GM19468 (cell line): ENCODE data around the gene DLEC1.

Experiments
- ATAC-seq: cut with Tn5 transposase; IDR thresholded peaks from one replicate; pipeline ENCODE4 v1.9.1; 2021; ENCODE audit warnings: mild to moderate bottlenecking, moderate library complexity, moderate number of reproducible peaks; ENCODE audit not compliant: unreplicated experiment; ENCODE audit errors: extremely low read depth

The DLEC1 gene

GRCh38 chr3:38001456-38002081, 37.4 kb upstream of the DLEC1 start:
- no peak for ATAC-seq

GRCh38 chr3:38002291-38002876, 36.6 kb upstream of the DLEC1 start:
- ATAC-seq, result no peak

- no peak for ATAC-seq
Observed at GRCh38 chr3:38002940-38003339, 36.1 kb upstream of the DLEC1 start.

DNA sequence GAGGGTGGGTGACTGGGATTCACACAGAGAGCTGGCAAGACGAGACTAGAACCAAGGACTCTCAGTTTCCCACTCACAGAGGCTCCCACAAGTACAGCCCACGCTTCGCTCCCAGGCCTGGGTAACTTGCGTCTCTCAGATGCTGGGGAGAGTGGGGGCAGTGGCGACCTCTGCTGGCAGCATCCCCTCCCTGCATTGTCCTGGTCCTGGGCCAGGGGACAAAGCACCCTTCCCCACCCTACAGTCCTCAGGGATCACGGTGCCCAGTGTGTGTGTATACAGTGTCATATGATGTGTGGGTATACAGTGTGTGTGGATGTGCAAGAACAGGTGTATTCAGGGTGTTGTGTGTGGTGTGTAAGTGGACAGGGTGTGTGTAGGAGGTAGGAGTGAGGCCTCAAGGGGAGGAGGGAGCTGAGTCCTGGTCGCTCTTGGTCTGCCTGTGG, 35.6 kb upstream of the DLEC1 start:
- ATAC-seq, result no peak

DNA sequence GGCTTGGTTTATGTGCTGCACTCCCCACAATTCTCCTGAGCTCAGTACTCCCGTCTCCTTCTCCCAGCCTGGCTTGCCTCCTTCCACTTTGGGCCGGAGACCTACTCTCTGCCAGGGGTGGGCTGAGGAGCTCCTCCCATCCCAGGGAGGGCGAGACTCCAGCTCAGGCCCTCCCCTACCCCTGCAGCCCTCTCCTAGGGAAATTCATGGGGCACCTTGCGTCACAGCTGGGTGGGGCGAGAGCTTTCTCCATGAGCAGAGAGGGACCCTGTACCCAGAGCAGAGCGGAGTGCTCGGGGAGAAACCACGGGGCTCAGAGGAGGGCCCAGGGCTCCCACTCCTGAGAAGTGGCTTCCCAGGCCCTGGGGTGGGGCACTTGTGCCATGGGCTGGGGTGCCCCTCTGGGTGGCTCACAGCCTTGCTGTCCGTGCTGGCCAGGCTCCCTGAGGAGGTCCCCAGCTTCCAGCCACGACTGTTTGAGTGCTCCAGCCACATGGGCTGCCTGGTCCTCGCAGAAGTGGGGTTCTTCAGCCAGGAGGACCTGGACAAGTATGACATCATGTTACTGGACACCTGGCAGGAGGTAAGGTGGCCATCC, 35.1 kb upstream of the DLEC1 start:
- ATAC-seq, result no peak

- ATAC-seq, result no peak
Observed at GRCh38 chr3:38004415-38005075, 34.5 kb upstream of the DLEC1 start.

GRCh38 chr3:38005076-38006020, 33.7 kb upstream of the DLEC1 start:
- ATAC-seq, result no peak

GRCh38 chr3:38006031-38006430, 33.0 kb upstream of the DLEC1 start:
- ATAC-seq, result no peak

DNA sequence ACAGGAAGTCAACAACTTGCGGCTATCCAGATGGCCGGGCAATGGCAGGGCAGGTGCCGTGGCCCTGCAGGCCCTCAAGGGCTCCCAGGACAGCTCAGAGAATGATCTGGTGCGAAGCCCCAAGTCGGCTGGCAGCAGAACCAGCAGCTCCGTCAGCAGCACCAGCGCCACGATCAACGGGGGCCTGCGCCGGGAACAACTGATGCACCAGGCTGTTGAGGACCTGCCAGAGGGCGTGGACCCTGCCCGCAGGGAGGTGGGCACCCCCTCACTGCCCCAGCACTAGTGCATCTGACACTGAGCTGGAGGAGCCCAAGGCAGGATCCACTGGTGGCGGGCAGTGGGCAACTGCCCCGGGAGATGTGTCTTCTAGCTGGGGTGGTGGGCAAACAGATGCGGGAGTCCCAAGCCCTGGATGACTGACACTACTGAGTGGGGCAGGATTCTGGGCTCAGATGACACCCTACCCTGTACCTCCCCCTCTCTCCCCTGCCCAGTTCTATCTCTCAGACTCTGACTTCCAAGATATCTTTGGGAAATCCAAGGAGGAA, 32.5 kb upstream of the DLEC1 start:
- no peak for ATAC-seq

GRCh38 chr3:38007754-38008090, 31.3 kb upstream of the DLEC1 start:
- ATAC-seq, result no peak

- ATAC-seq, result no peak
Observed at GRCh38 chr3:38008191-38008701, 30.8 kb upstream of the DLEC1 start.

DNA sequence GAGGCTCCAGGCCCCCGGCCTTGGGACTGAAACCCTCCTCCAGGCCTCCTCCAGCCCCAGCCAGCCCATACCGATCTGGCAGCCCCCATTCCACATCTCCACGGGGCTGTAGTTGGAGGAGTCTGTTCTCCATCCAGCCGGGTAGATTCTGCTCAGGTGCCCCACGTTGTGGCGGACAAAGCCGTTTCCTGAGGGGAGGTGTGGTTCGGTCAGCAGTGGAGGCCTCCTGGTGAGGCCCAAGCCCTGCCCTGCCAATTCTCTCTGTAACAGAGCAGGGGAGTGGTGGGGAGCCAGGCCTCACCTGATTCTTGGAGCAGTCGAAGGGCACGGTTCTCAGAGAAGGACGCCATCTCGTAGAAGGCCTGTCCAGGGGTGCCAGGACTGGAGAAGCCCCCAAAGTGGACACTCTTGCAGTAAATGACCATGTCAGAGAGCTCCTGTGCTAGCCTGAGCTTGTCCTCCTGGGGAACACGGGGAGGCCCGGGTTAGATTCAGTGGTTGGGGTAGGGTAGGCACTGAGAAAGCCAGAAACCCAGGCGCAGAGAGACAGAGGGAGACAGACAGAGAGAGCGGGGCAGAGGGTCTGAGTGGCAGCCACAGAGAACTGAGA, 29.9 kb upstream of the DLEC1 start:
- no peak for ATAC-seq

DNA sequence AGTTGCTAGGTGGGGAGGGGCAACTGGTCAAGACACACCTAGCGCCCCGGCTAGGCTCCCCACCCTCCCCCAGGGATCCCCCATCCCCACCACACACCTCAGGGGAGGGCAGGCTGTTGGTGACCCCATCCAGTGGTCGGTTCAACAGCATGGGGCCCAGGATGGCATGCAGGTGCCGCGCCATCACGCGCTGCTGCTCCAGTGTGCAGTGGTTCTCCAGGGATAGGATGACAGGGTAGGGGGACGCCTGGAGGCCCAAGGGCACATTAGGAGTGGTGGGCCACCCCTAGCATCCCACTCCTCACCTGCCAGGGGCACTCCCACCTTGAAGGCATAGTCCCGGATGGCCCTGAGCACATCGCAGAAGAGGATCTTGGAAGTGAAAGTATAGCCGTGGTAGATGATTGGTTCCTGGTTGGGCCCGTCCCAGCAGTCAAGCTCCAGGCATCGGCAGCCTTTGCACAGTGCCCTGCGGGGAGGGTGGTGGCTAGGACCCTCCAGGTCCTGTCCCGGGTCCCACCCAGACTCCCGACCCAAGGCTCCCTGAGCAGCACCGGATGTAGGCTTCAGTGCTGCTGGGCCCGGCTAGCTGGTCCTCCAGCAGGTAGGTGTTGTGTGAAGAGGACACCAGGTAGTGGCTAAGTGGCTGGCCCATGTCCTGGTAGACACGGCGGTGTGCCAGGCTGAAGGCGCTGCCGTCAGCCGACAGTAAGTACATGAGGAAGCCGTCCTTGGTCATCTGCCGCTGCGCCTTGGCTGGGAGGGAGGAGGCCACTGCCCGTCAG, 29.0 kb upstream of the DLEC1 start:
- no peak for ATAC-seq

DNA sequence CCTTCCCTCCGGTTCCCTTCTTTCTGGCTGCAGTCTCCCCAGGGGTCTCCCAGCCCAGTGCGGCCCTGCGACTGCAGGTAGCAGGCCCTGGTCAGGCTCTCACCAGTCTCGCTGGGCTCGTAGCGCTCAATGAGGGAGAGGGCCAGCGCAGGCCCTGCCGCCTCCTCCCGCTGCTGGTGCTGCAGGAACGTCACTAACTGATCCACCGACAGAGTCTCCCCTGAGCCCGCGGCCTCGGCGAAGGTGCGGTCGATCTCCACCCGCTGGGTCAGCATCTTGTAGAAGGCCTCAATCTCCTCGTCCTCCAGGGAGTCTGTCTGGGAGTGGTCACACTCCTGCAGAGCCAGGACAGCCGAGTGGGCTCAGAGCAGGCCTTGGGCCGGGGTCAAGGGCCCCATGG, 27.9 kb upstream of the DLEC1 start:
- ATAC-seq, result no peak

- ATAC-seq, result no peak
Observed at GRCh38 chr3:38015485-38015884, 23.5 kb upstream of the DLEC1 start.

GRCh38 chr3:38015984-38016383, 23.0 kb upstream of the DLEC1 start:
- ATAC-seq, result no peak

DNA sequence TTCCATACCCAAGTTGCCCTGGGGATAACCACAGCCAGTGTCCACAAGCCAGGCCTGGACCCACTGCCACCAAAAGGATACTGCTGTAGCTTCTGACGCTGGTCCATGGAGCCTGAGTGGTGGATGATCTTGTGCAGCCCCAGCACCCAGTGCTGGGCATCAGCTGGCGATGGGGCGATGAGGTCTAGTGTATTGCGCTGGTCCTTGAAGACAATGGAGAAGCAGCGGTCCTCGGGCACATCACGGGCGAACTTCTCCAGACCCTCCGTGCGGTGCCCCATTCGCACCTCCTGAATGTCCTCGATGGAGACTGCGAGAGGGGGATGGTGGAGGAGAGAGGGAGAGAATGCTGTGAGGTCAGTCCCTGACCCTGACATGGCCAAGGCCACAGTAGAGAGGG, 22.6 kb upstream of the DLEC1 start:
- ATAC-seq, result no peak

GRCh38 chr3:38016847-38017444, 22.1 kb upstream of the DLEC1 start:
- ATAC-seq, result no peak
